ENCODE results near the gene MAP7D2. TPM values are rescaled to one million over a fixed set of nuclear protein-coding genes. Genes with fewer than 3 reads are reported as not detected.

MAP7D2 gene
- total RNA-seq, 1 experiment from 2014 or later: 7.6 TPM

- CTCF ChIA-PET: no interaction called here
These were observed 32.6 kb upstream of the MAP7D2 start for GRCh38 chrX:20149326-20149725.

GRCh38 chrX:20147561-20147960 is 30.9 kb upstream of the MAP7D2 start:
- DNase-seq (ENCODE audit: low read depth, low spot score) (no peak), ATAC-seq (no peak)
- in situ Hi-C loops (cut with HindIII; ENCODE audit: low pct_unique_long_range_greater_than_20kb, low sequenced_read_pairs) (no loop called here), intact Hi-C loops (cut with micrococcal nuclease; ENCODE audit: unreplicated experiment) (no loop called here)
- Histone ChIP-seq H3K36me3 (ENCODE audit: control insufficient read depth, insufficient read depth, low read length) (no peaks in the 10 kb centered on the region; the same call in 1 of the 2 replicates), H3K27me3 (ENCODE audit: control insufficient read depth, insufficient read depth, low read length) (no peaks in the 10 kb centered on the region), H3K27ac (ENCODE audit: low read length) (no peak overlapping the region), H3K9me3 (ENCODE audit: control insufficient read depth, insufficient read depth, low read depth, low read length) (no peaks in the 10 kb centered on the region), H3K4me3 (ENCODE audit: low read depth in 2 of 2, low read length in 2 of 2) (no peak overlapping the region), H3K4me1 (ENCODE audit: control insufficient read depth, insufficient read depth, low read length) (no peaks in the 10 kb centered on the region)
- CTCF ChIA-PET: no interaction called here
- no peak for TF ChIP-seq CTCF (IDR thresholded peaks at IDR 0.05)
- no peak for TF ChIP-seq REST (IDR thresholded peaks at IDR 0.05; ENCODE audit: insufficient read depth in 1 of 2, low read depth in 2 of 2, low read length in 1 of 2)
- no peak for TF ChIP-seq SIN3A (IDR thresholded peaks at IDR 0.05; ENCODE audit: borderline replicate concordance, insufficient read depth, low read depth, low read length)
- TF ChIP-seq TCF7L2 (IDR thresholded peaks at IDR 0.05; ENCODE audit: low read depth, low read length): no peak
- TF ChIP-seq POLR2AphosphoS5 (IDR thresholded peaks at IDR 0.05; ENCODE audit: low read depth, low read length): no peak
- POLR2A ChIA-PET: no interaction called here
- no TSS peak for BruUV-seq (replicated peaks)

More at GRCh38 chrX:20149326-20149725, 32.6 kb upstream of the MAP7D2 start:
- no peak for TF ChIP-seq REST (IDR thresholded peaks at IDR 0.05; ENCODE audit: insufficient read depth in 1 of 2, low read depth in 2 of 2, low read length in 1 of 2)
- TF ChIP-seq TCF7L2 (IDR thresholded peaks at IDR 0.05; ENCODE audit: low read depth, low read length): no peak
- no peak for TF ChIP-seq CTCF (IDR thresholded peaks at IDR 0.05)
- no peak for TF ChIP-seq POLR2AphosphoS5 (IDR thresholded peaks at IDR 0.05; ENCODE audit: low read depth, low read length)
- TF ChIP-seq SIN3A (IDR thresholded peaks at IDR 0.05; ENCODE audit: borderline replicate concordance, insufficient read depth, low read depth, low read length): no peak
- Histone ChIP-seq H3K27ac (ENCODE audit: low read length) (no peak overlapping the region), H3K4me1 (ENCODE audit: control insufficient read depth, insufficient read depth, low read length) (no peaks in the 10 kb centered on the region), H3K36me3 (ENCODE audit: control insufficient read depth, insufficient read depth, low read length) (no peaks in the 10 kb centered on the region; the same call in 1 of the 2 replicates), H3K27me3 (ENCODE audit: control insufficient read depth, insufficient read depth, low read length) (no peaks in the 10 kb centered on the region), H3K4me3 (ENCODE audit: low read depth in 2 of 2, low read length in 2 of 2) (no peak overlapping the region), H3K9me3 (ENCODE audit: control insufficient read depth, insufficient read depth, low read depth, low read length) (no peaks in the 10 kb centered on the region)
- ATAC-seq (no peak), DNase-seq (ENCODE audit: low read depth, low spot score) (no peak)
- POLR2A ChIA-PET: no interaction called here
- in situ Hi-C loops (cut with HindIII; ENCODE audit: low pct_unique_long_range_greater_than_20kb, low sequenced_read_pairs): no loop called here
- intact Hi-C loops (cut with micrococcal nuclease; ENCODE audit: unreplicated experiment): no loop called here
- no TSS peak for BruUV-seq (replicated peaks)

All from Panc1 (cell line).